ENCODE results near the gene TASP1. TPM values are rescaled to one million over a fixed set of nuclear protein-coding genes. Genes with fewer than 3 reads are reported as not detected.
"Not testable (repeated sequence)": the region's sequence is repeated elsewhere in the genome, so short reads cannot be mapped to it uniquely, and the experiment has no call there.

TASP1 gene
- total RNA-seq, 3 donors from 2014 or later (not counting 1 experiment from before 2014, with no cell fraction given) = 15.5 to 22.3 (median 16.3) TPM

DNA sequence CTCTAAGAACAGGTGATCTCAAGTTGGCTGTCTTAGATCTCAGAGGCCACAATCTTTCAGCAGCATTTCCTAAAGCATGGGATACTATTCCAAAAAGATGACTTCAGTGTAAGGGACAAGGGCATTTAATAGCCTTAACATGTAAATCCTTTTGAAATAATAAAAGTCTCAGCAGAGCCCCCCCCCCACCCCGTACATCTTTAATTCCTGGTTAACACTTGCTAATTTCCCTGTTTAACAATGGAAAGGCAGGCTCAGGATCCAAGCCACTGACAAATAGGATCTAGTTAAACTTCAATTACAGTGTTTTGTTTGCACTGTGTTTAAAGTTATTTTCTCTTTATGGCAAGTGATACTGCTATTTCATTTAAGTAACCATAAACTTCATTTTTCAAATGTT is 12.0 kb downstream of the TASP1 start:
- H3K27ac Mint-ChIP-seq = no peak overlapping the region
- DNase-seq = no peak
- H3K4me3 Mint-ChIP-seq = no peak overlapping the region
- Histone ChIP-seq H3K4me3 (ENCODE audit: low read length) (no peak overlapping the region), H3K4me1 (ENCODE audit: control insufficient read depth, insufficient read depth, low read length) (no peaks in the 10 kb centered on the region), H3K36me3 (ENCODE audit: control insufficient read depth, insufficient read depth, low read length) (peaks cover 24% of the 10 kb centered on the region), H3K27me3 (ENCODE audit: control insufficient read depth, insufficient read depth, low read length) (no peaks in the 10 kb centered on the region), H3K27ac (ENCODE audit: low read length) (no peak overlapping the region), H3K9me3 (ENCODE audit: control insufficient read depth, insufficient read depth, low read length) (no peaks in the 10 kb centered on the region)
- TF ChIP-seq, protein P1, sequence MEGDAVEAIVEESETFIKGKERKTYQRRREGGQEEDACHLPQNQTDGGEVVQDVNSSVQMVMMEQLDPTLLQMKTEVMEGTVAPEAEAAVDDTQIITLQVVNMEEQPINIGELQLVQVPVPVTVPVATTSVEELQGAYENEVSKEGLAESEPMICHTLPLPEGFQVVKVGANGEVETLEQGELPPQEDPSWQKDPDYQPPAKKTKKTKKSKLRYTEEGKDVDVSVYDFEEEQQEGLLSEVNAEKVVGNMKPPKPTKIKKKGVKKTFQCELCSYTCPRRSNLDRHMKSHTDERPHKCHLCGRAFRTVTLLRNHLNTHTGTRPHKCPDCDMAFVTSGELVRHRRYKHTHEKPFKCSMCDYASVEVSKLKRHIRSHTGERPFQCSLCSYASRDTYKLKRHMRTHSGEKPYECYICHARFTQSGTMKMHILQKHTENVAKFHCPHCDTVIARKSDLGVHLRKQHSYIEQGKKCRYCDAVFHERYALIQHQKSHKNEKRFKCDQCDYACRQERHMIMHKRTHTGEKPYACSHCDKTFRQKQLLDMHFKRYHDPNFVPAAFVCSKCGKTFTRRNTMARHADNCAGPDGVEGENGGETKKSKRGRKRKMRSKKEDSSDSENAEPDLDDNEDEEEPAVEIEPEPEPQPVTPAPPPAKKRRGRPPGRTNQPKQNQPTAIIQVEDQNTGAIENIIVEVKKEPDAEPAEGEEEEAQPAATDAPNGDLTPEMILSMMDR (IDR thresholded peaks at IDR 0.05) = no peak
- H3K4me1 Mint-ChIP-seq = peaks cover 5 to 6% of the 10 kb centered on the region in 2 donors
- H3K27me3 Mint-ChIP-seq (ENCODE audit: low read depth in 2 of 2) = no peaks in the 10 kb centered on the region
- WGBS (ENCODE audit: insufficient coverage) = no CpG with 5 or more reads among the region's 1 CpG
- no peaks in the 10 kb centered on the region for H3K9me3 Mint-ChIP-seq
- intact Hi-C loops (cut with micrococcal nuclease) = no loop called here
- no peaks in the 10 kb centered on the region for H3K36me3 Mint-ChIP-seq
- ATAC-seq = no peak

- WGBS (ENCODE audit: insufficient coverage) = 88% methylated on average over 6 of the region's 6 CpGs
- H3K4me3 Mint-ChIP-seq = no peak overlapping the region
Observed at GRCh38 chr20:13625304-13625979, 13.3 kb downstream of the TASP1 start.

DNA sequence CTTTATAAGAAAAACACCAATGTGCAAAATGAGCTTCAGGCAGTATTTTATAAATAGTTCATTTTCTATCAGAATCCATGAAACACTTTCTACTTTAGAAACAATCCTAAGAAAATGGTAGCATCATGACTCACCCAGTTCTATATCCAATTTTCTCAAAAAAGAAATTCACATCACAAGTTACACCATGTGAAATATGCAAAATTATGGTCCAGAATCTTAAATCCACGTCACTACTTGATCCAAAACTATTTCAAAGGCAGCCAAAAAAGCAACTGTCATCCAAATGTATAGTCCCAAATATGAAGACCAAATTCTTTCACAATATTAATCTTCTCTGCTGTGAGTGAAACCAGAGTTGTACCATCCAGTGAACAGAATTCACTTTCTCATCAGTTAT is 19.3 kb downstream of the TASP1 start:
- H3K36me3 ChIP-seq (ENCODE audit: control insufficient read depth, insufficient read depth, low read length); H3K27me3 ChIP-seq (ENCODE audit: control insufficient read depth, insufficient read depth, low read length); H3K27me3 Mint-ChIP-seq (ENCODE audit: low read depth in 2 of 2); intact Hi-C loops (cut with micrococcal nuclease); H3K27ac ChIP-seq (ENCODE audit: low read length); H3K36me3 Mint-ChIP-seq; H3K4me1 ChIP-seq (ENCODE audit: control insufficient read depth, insufficient read depth, low read length); H3K4me3 ChIP-seq (ENCODE audit: low read length); H3K27ac Mint-ChIP-seq; ATAC-seq; H3K9me3 Mint-ChIP-seq; DNase-seq; H3K9me3 ChIP-seq (ENCODE audit: control insufficient read depth, insufficient read depth, low read length); H3K4me3 Mint-ChIP-seq: not testable (repeated sequence)
- WGBS (ENCODE audit: insufficient coverage) = 69% methylated on average over 1 of the region's 1 CpG
- peaks cover 0 to 12% of the 10 kb centered on the region in 2 donors for H3K4me1 Mint-ChIP-seq

More at GRCh38 chr20:13625304-13625979, 13.3 kb downstream of the TASP1 start:
- no peaks in the 10 kb centered on the region for H3K27me3 ChIP-seq (ENCODE audit: control insufficient read depth, insufficient read depth, low read length)
- H3K27me3 Mint-ChIP-seq (ENCODE audit: low read depth in 2 of 2) = no peaks in the 10 kb centered on the region
- peaks cover 25% of the 10 kb centered on the region for H3K36me3 ChIP-seq (ENCODE audit: control insufficient read depth, insufficient read depth, low read length)
- no peaks in the 10 kb centered on the region for H3K9me3 Mint-ChIP-seq
- H3K4me1 ChIP-seq (ENCODE audit: control insufficient read depth, insufficient read depth, low read length) = no peaks in the 10 kb centered on the region
- no peak overlapping the region for H3K27ac ChIP-seq (ENCODE audit: low read length)
- H3K27ac Mint-ChIP-seq = no peak overlapping the region
- intact Hi-C loops (cut with micrococcal nuclease) = no loop called here
- TF ChIP-seq, protein P1 (IDR thresholded peaks at IDR 0.05) = no peak
- ATAC-seq (no peak), DNase-seq (no peak)
- peaks cover 5 to 6% of the 10 kb centered on the region in 2 donors for H3K4me1 Mint-ChIP-seq
- H3K9me3 ChIP-seq (ENCODE audit: control insufficient read depth, insufficient read depth, low read length) = no peaks in the 10 kb centered on the region
- H3K4me3 ChIP-seq (ENCODE audit: low read length) = no peak overlapping the region
- H3K36me3 Mint-ChIP-seq = no peaks in the 10 kb centered on the region

DNA sequence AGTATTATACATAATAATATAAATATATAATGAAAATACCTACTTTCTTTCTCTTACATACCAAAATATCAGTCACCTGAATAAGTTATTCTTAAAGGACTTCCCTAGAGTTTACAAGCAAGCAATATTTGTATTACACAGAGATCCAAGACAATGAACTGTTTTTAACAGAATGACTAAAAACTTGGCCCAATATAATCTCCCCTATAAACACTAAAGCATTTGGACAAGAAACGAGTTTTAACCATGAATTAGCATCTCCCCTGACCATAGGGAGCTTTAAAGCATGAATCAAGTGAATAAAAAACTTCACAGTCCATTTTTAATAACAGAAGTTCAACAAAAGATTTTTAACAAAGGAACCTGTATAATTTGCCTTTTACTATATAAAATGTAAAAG is 20.3 kb downstream of the TASP1 start:
- H3K27ac ChIP-seq (ENCODE audit: low read length); H3K36me3 Mint-ChIP-seq; ATAC-seq; intact Hi-C loops (cut with micrococcal nuclease); H3K4me3 Mint-ChIP-seq; H3K4me3 ChIP-seq (ENCODE audit: low read length); H3K27me3 Mint-ChIP-seq (ENCODE audit: low read depth in 2 of 2); DNase-seq; H3K27ac Mint-ChIP-seq; H3K27me3 ChIP-seq (ENCODE audit: control insufficient read depth, insufficient read depth, low read length); H3K9me3 ChIP-seq (ENCODE audit: control insufficient read depth, insufficient read depth, low read length); H3K9me3 Mint-ChIP-seq; H3K36me3 ChIP-seq (ENCODE audit: control insufficient read depth, insufficient read depth, low read length); H3K4me1 ChIP-seq (ENCODE audit: control insufficient read depth, insufficient read depth, low read length): not testable (repeated sequence)
- peaks cover 0 to 12% of the 10 kb centered on the region in 2 donors for H3K4me1 Mint-ChIP-seq
- whole genome bisulfite sequencing (ENCODE audit: insufficient coverage) = 85% methylated on average over 1 of the region's 1 CpG

GRCh38 chr20:13617585-13617984 is 21.1 kb downstream of the TASP1 start:
- H3K9me3 Mint-ChIP-seq; H3K4me1 ChIP-seq (ENCODE audit: control insufficient read depth, insufficient read depth, low read length); intact Hi-C loops (cut with micrococcal nuclease); H3K36me3 ChIP-seq (ENCODE audit: control insufficient read depth, insufficient read depth, low read length); ATAC-seq; H3K27me3 Mint-ChIP-seq (ENCODE audit: low read depth in 2 of 2); DNase-seq; H3K4me3 ChIP-seq (ENCODE audit: low read length); H3K4me3 Mint-ChIP-seq; H3K27ac Mint-ChIP-seq; H3K9me3 ChIP-seq (ENCODE audit: control insufficient read depth, insufficient read depth, low read length); H3K27ac ChIP-seq (ENCODE audit: low read length); H3K27me3 ChIP-seq (ENCODE audit: control insufficient read depth, insufficient read depth, low read length); H3K36me3 Mint-ChIP-seq: not testable (repeated sequence)
- WGBS (ENCODE audit: insufficient coverage) = no CpG with 5 or more reads among the region's 2 CpGs
- peaks cover 0 to 12% of the 10 kb centered on the region in 2 donors for H3K4me1 Mint-ChIP-seq

DNA sequence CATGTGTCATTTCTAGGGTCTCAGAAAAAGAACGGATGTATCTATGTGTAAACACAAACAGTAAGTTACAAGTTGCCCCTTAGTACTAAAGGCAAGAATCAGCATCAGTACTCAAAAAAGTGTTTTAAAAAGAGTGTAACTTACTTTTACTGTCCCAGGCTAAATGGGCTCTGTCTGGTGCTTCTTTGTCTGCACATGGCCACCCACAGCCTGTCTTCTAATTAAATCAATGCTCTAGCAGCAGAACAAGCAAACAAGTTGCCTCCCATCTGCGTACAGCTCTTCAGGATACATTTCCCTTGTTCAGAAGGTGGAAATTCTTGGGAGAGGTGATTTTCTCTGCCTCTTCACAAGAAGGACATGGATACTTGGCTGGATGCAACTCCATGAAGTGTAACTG is 22.0 kb downstream of the TASP1 start:
- H3K27ac Mint-ChIP-seq; H3K9me3 Mint-ChIP-seq; H3K4me1 ChIP-seq (ENCODE audit: control insufficient read depth, insufficient read depth, low read length); H3K36me3 Mint-ChIP-seq; intact Hi-C loops (cut with micrococcal nuclease); H3K27ac ChIP-seq (ENCODE audit: low read length); DNase-seq; H3K4me3 Mint-ChIP-seq; ATAC-seq; H3K27me3 Mint-ChIP-seq (ENCODE audit: low read depth in 2 of 2); H3K36me3 ChIP-seq (ENCODE audit: control insufficient read depth, insufficient read depth, low read length); H3K9me3 ChIP-seq (ENCODE audit: control insufficient read depth, insufficient read depth, low read length); H3K4me3 ChIP-seq (ENCODE audit: low read length); H3K27me3 ChIP-seq (ENCODE audit: control insufficient read depth, insufficient read depth, low read length): not testable (repeated sequence)
- peaks cover 0 to 12% of the 10 kb centered on the region in 2 donors for H3K4me1 Mint-ChIP-seq
- WGBS (ENCODE audit: insufficient coverage) = 92% methylated on average over 2 of the region's 2 CpGs

Data from natural killer cell (primary cell).